ENCODE data around the gene MTMR1. TPM values are rescaled to one million over a fixed set of nuclear protein-coding genes. Genes with fewer than 3 reads are reported as not detected.

The MTMR1 gene
- total RNA-seq, 1 donor from 2014 or later: 21.6 TPM

GRCh38 chrX:150772150-150772970 lies 79.2 kb downstream of the MTMR1 start:
- peak; percentile 75 for TF ChIP-seq CTCF (IDR thresholded peaks at IDR 0.05; ENCODE audit: insufficient read depth, low read length, poor library complexity, severe bottlenecking)
- no peaks in the 10 kb centered on the region for H3K36me3 ChIP-seq (ENCODE audit: control insufficient read depth, insufficient read depth, low read length)
- no peaks in the 10 kb centered on the region for H3K27me3 ChIP-seq (ENCODE audit: control insufficient read depth, insufficient read depth, low read length)
- H3K4me3 ChIP-seq (ENCODE audit: low read depth, low read length): no peak overlapping the region
- no peak for DNase-seq (ENCODE audit: low read depth)

GRCh38 chrX:150773117-150773516 lies 79.9 kb downstream of the MTMR1 start:
- DNase-seq (ENCODE audit: low read depth): no peak
- no peaks in the 10 kb centered on the region for H3K27me3 ChIP-seq (ENCODE audit: control insufficient read depth, insufficient read depth, low read length)
- TF ChIP-seq CTCF (IDR thresholded peaks at IDR 0.05; ENCODE audit: insufficient read depth, low read length, poor library complexity, severe bottlenecking): no peak

DNA sequence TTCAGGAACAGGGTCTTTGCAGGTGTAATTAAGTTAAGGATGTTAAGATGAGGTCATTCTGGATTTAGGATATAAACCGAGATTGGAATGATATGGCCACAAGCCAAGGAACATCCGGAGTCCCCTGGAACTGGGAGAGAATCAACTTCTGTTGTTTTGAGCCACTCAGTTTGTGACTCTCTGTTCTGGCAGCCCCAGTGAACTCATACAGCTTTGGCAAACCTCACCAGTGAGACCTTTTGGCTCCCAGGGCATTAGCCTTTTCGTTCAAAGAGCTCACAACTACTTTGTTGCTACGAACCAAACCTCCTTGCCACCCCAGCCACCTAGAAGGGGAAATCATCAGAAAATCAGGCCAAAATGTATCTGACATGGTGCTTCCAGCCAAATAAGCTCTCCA lies 80.4 kb downstream of the MTMR1 start:
- DNase-seq (ENCODE audit: low read depth): no peak
- no peaks in the 10 kb centered on the region for H3K27me3 ChIP-seq (ENCODE audit: control insufficient read depth, insufficient read depth, low read length)

More at GRCh38 chrX:150773117-150773516, 79.9 kb downstream of the MTMR1 start:
- H3K36me3 ChIP-seq (ENCODE audit: control insufficient read depth, insufficient read depth, low read length): no peaks in the 10 kb centered on the region
- H3K4me3 ChIP-seq (ENCODE audit: low read depth, low read length): no peak overlapping the region

DNA sequence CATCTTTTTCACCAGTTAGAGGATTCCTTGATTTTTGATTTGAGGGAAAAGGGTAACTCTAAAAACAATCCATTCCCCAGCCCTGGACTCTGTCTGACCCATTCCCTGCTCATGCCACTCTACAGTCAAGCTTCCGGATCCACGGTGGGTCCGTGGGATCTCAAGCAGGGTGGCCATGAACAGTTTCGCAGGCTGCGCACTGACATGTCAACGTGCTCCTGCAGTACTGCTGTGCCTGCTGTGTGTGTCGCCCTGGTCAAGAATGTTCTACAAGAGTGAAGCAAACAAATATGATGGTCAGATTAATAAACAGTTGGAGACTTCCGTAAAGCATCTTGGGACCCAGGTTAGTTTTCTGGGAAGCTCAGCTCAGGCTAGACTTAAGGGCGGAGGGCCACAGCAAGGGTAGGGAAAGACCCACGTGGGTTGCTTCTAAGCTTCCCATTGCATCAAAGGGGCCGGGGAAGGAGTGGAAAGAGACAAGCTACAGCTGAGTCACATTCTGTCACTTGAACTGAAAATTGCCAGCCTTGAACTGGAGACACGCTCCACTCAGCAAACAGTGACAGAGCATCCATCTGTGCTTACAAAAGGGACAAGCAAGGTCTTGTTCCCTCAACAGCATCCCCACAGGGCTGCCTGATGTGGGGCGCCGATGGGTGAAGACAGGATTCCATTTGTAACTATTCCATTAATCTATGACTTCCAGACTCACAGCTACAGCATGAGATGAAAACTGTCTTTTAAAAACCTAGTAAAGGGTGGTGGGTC lies 81.8 kb downstream of the MTMR1 start:
- no peak for DNase-seq (ENCODE audit: low read depth)
- Histone ChIP-seq H3K36me3 (ENCODE audit: control insufficient read depth, insufficient read depth, low read length) (no peaks in the 10 kb centered on the region), H3K4me3 (ENCODE audit: low read depth, low read length) (no peak overlapping the region), H3K27me3 (ENCODE audit: control insufficient read depth, insufficient read depth, low read length) (no peaks in the 10 kb centered on the region)
- TF ChIP-seq CTCF (IDR thresholded peaks at IDR 0.05; ENCODE audit: insufficient read depth, low read length, poor library complexity, severe bottlenecking): no peak

More for the DNA sequence above, 80.4 kb downstream of the MTMR1 start:
- no peak overlapping the region for H3K4me3 ChIP-seq (ENCODE audit: low read depth, low read length)
- TF ChIP-seq CTCF (IDR thresholded peaks at IDR 0.05; ENCODE audit: insufficient read depth, low read length, poor library complexity, severe bottlenecking): no peak
- no peaks in the 10 kb centered on the region for H3K36me3 ChIP-seq (ENCODE audit: control insufficient read depth, insufficient read depth, low read length)

DNA sequence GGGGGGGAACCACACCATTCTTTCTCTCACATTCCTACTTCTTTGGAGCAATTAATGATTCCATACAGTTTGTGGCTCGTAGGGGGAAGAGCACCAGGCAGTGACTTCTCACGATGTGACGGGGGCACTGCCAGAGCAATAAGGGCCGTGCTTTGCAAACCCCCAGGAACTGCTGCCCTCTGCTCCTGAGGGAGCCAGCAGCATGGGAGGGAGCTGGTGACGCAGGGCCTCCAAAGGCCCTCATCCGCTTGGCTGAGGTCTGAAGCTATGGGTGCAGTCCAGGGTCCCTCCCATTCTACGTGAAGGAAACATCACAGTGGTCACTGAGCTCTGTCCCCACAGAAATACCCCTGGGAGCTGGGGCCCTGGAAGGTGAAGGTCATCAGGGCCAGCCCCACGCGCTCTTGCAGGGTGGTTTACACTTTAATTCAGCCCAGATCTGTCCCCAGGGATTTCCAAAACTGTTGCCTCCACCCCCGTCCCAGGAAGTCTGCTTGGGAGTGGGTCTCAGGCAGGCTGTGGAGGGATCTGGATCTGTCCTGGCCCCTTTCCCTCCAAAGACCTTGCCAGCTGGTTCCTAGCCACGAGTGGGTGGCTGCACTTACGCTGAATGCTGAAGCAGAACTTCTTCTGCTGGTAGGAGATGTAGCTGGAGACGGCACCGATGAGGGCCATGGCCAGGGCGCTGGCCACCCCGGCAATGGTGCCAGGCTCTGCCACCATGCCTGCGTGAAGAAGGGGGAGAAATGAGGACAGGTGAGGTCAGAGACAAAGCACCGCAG lies 82.6 kb downstream of the MTMR1 start:
- Histone ChIP-seq H3K27me3 (ENCODE audit: control insufficient read depth, insufficient read depth, low read length) (no peaks in the 10 kb centered on the region), H3K36me3 (ENCODE audit: control insufficient read depth, insufficient read depth, low read length) (no peaks in the 10 kb centered on the region), H3K4me3 (ENCODE audit: low read depth, low read length) (no peak overlapping the region)
- TF ChIP-seq CTCF (IDR thresholded peaks at IDR 0.05; ENCODE audit: insufficient read depth, low read length, poor library complexity, severe bottlenecking): no peak
- no peak for DNase-seq (ENCODE audit: low read depth)

All from kidney epithelial cell (primary cell).